Right kidney (tissue), 1 donor: ENCODE measurements around the gene CDSN.

ENCODE experiments used
- DNase-seq: peaks from one replicate; pipeline ENCODE4 v3.0.0-alpha.2; 2016

The CDSN gene

DNA sequence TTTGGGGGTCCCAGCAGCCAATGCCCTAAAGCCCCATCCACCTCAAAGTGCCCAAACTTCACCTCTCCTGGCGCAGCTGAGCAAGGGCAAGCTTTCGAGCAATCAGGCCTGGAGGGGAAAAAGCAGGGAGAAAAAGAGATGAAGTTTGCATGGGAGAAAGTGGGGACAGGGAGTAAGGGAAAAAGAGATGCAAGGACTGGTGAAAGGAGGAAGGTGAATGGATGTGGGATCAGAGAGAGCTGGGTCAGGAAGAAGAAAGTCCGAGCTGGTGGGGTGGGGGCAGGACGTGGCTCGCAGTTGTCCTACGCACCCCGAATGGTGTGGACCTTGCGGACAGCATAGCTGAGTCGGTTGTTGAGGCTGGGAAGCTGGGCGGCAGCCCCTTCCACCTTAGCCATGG lies 25.1 kb upstream of the CDSN start:
- DNase-seq: no peak

DNA sequence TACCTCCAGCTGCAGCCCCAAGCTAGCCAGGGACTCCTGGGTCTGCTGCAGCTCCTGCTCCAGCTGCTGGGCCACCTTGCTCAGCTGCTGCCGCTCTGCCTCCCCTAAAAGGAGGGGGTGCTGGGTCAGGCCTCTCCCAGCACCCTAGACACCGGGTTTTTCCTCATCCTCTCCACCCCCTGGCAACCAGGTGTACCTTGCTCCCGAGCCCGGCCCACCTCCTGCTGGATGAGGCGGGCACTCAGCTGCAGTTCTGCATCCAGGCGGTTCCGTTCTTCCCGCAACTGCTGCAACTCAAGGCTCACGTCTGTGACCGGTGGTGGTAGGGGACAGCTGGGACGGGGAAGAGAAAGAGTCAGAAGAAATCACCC lies 24.7 kb upstream of the CDSN start:
- DNase-seq: no peak

DNA sequence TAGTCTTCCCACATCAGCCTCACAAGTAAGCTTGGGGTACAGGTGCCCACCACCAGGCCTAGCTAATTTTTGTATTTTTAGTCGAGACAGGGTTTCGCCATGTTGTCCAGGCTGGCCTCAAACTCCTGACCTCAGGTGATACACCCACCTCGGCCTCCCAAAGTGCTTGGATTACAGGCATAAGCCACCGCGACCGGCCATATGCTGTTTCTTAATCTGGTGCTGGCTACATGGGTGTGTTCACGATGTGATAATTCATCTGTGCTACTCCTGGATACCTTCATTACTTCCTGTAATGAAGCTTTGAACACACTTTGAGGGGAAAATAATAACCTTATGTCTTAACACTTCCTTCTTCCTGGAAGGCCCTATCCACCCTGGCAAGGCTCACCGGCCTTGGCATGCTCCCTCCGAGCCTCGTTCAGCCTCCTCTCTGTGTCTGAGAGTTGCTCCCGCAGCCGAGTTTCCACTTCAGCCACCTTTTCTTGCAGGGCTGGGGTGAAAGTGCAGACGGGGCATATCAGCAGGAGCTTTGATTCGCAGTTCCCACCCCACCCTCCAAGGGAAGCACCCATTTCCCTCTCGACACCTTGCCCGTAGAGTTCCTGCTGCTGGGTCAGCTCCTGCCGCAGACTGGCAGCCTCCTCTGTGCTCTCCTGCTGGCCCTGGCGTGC lies 24.2 kb upstream of the CDSN start:
- no peak for DNase-seq

DNA sequence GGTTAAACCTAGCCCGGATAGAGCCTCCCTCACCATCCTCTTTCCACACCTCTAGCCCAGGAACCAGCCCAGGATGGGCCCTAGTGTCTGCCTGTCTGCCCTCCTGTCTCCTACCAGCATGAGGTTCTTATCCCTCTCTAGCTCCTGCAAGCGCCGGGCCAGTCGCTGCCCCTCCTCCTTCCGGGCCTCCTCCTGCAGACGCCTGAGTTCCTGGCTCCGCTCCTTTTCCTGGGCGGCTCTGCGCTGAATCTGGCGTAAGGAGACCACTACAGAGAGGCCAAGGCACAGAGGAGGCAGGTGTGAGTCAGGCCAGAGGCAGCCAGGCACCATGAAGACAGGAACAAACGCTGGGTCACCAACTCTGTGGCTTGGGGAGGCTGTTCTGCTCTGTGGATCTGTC lies 22.9 kb upstream of the CDSN start:
- no peak for DNase-seq

DNA sequence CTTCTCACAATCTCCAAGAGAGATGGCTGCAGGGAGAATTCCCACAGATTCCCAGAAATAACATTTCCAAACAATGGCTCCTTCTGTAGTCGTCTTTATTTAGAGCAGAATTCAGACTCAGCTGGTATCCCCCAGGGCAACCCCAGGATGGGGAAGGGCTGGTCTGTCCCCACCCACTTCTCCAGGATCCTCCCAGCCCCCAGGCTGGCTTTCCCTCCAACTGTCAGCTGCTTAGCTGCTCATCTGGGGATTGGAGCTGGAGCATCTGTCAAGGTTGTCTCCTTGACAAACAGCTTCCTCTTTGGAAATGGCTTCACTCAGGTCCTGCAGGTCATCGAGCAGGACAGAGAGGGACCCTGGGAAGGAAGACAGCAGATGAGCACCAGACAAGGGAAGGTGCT lies 22.1 kb upstream of the CDSN start:
- no peak for DNase-seq

DNA sequence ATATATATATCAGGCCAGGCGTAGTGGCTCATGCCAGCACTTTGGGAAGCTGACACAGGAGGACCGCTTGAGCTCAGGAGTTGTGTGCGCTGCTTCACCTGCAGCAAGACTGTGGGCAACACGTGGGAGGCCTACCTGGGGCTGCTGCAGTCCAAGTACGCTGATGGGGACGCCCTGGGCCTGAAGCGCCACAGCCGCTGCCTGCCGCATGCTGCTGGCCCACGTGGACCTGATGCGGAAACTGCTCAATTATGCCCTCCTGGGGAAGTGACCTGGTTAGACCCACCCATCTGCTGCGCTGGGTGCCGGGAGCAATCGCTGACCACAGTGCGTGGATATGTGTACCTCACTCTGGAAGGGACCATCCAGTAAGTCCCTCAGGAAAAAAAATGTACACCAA lies 20.4 kb upstream of the CDSN start:
- DNase-seq: no peak

DNA sequence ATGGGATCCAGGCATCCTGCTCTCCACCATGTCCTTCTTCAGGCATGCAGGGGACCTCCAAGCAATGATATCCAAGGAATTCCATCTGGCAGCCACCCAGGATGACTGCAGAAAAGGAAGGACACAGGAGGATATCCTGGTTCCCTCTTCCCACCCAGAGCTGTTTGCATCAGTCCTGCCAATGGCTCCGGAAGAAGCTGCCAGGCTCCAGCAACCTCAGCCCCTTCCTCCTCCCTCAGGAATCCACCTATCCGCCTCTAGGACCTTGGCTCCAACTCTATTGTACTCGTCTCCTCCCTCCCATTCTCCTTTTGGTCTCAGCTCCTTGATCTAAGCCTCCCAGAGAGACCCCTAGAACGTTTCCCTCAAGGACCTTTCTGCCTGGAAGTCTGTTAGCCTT lies 19.4 kb upstream of the CDSN start:
- no peak for DNase-seq

DNA sequence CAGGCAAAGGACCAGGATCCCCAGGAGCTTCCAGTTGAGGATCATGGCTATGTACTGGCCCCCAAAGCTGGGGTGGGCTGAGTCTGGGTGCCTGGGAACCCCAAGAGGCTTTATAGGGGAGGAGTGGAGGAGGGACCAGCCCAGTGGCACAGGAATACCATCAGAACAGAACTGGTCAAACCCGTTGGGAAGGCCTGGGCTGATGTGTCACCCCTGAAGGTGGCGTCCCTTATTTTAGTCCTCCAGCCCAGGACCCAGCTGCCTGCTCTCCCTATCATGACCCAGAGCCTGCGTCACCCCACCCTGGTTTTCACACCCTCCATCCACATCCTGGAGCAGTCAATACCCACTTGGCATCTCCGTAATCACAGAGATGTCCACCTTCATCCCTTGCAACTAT lies 18.7 kb upstream of the CDSN start, which contains the start of gene PSORS1C2:
TSS of gene PSORS1C2 (minus strand) at position 85 of the 400 bp plus-strand sequence. CDS start at position 45, 40 bp downstream.
- no peak for DNase-seq

DNA sequence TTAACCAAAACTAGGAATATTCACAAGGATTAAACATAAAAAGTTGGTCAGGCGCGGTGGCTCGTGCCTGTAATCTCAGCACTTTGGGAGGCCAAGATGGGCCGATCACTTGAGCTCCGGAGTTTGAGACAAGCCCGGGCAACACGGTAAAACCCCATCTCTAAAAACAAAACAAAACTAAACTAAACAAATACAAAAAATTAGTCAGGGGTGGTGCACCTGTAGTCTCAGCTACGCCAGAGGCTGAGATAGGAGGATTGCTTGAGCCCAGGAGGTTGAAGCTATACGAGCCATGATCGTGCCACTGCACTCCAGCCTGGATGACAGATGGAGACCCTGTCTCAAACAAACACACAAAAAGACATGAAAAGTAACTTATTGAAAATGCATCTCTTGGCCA lies 15.5 kb upstream of the CDSN start:
- no peak for DNase-seq

DNA sequence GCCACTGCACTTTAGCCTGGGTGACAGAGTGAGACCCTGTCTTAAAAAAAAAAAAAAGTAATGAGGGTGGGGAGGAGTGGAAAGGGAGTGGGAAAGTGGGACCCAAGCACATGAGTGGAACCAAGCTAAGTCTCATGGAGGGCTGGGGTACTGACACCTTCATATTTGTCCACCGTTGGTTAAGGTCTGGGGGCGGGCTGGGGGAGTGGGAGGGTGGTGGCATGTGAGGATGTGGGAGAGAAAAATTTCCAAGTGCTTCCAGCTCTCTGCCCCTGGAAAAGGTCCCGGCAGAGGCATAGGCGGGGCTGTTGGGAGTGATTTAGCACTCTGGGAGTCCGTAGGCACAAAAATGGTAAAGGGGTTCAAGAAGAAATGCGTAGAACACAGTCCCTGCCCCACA lies 12.6 kb upstream of the CDSN start:
- DNase-seq: no peak

DNA sequence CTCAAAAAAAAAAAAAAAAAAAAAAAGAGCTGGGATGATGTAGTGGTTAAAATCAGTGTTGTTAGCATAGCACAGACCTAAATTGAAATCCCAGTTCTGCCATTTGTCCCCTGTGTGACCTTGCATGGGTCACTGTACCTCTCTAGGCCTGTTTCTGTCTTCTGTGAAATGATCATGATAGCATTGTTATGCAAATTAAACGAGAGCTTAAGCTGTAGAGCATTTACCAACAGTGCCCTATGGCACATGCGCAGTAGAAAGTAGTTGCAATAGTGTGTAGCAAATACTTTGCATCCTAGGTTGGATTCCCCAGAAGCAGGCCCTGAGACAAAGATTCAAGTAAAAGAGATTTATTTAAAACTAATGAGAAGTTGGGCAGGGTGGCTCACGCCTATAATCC lies 11.3 kb upstream of the CDSN start:
- DNase-seq: no peak

DNA sequence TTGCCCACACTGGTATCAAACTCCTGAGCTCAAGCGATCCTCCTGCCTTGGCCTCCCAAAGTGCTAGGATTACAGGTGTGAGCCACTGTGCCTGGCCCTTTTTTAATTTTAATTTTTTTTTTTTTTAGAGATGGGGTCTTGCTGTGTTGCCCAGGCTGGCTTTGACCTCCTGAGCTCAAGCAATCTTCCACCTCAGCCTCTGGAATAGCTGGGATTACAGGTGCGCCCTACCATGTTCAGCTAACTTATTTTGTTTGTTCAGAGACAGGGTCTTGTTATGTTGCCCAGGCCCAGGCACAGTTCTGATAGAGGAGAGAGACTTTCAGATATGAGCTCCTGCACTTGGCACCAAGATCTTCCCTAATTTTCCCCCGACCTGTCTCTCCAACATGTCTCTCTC lies 10.5 kb upstream of the CDSN start:
- no peak for DNase-seq

DNA sequence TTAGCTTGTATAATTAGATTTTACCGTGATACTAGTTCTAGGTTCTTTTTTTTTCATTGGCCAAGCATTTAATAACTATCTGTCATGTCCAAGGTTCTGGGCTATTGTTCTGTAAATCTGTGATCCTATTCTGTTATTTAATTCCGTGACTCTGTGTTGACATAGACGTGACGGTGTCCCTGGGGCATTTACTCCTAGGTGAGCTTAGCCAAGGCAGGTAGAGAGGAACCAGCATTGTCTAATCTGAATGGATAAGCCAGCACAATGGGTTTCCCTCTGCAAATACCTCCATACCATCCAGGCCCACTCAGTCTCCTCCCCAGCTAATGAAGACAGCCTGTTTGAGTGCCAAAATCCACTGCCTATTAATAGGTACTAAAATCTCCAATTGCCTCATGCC lies 8.9 kb upstream of the CDSN start:
- DNase-seq: no peak

DNA sequence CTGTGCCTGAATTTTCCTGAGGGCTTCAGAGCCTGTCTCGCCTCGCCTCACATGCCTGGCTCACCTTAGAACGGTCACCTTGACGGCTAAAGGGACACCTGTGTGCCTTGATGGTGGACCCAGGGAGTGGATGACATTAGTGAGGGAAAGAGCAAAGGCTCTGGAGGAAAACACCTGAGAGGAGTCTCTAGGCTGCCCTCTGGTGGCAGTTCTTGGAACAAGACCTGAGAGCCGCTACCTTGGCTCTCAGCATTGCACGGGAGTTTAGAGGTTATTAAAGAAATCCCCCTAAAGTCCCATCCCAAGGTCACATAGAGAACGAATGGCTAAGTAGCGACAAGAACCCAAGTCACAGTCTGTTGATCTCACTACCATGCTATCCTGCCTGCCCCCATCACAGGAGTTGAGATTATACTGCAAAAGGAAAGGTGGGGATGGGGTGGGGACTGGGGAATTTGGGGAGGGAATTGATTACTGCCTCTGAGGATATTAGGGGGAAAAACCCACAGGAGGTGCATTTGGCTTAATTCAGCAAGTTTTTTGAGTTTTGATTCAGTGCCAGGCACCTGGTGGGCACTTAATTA lies 7.9 kb upstream of the CDSN start:
- DNase-seq: no peak

DNA sequence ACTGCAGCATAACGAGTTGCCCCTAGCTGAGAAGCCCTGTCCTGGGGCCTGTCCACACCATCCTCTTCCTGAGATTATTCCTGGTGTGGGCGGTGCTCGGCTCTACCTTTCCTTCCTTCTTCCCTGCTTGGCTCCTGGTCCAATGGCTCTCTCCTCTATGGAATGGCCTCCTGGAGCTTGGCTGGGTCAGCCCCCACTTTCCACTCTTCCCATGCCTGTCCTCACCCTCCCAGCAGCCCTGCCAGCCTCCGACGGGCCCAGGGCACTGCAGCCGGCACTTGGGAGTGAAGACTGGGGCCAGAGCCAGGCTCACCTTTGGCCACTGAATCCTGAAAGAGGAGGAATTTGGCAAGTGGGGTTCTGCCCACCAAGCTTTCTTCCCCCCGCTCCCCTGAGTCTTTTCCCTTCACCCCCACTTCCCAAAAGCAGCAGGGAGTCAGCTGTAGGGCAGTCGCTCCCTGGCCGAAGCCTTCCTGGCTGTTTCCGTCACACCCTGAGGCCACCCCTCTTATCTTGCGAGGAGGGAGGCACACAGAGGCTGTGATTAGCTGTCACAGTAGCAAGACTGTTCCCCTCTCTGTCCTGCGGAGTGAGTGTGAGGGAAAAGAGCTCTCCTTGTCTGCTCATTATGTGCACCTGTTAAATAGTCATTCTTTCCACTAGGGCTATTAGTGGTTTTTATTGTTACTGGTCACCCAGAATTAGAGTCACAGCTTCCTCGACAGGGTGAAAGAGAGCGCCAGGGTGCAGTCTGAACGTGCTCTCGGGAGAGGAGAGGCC lies 6.3 kb upstream of the CDSN start:
- DNase-seq: no peak

DNA sequence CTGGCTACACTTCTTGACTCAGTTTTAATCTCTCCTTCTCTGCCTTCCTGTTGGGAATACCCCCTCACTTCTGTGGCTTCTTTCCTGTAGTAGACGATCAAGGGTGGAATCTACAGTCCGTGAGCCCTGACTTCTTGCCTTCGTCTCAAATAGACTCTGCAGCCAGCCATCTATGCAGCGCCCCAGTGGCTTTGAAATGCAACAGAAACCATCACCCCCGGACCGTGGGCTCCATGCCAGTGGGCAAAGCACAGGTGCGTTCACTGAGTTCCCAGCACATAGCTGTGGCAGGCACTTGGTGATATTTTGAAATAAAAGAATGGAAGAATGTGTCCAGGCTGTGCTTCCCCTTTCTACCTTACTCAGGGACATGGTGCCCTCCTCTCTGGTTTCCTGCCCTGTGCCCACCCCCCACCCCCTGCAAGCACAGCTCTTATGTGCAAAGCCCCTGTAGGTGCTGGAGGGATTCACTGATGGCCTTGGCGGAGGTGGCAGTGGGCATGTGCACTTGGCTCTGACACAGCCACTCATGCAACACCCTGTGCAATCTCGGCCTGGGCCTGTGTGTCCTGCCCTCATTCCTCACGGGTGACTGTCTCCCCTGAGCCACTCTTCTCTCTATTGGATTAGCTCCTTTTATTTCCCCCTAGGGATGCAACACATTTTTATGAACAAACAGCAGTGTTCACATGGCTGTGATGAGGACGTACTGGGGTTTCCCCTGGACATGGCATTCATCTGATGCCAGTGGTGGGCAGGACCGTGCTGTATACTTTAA lies 5.5 kb upstream of the CDSN start:
- DNase-seq: no peak

DNA sequence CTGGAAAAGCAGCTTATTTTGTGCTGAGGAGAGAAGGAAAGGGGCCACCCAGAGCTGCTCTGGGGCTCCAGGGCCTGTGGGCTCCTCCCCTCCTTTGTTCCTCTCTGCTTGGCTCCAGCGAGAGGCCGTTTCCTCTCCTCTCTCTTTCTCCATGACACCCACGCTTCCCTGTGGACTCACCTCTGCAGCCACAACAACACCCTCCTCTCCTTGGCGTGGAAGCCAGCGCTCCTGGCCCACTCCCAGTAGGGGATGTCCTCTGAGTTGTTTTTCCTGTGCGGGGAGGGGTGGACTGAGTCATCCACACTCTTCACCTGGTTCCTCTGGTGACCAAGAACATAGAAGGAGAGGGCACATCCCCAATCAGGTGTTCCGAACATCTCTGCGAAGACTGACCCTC lies 4.9 kb upstream of the CDSN start:
- no peak for DNase-seq

DNA sequence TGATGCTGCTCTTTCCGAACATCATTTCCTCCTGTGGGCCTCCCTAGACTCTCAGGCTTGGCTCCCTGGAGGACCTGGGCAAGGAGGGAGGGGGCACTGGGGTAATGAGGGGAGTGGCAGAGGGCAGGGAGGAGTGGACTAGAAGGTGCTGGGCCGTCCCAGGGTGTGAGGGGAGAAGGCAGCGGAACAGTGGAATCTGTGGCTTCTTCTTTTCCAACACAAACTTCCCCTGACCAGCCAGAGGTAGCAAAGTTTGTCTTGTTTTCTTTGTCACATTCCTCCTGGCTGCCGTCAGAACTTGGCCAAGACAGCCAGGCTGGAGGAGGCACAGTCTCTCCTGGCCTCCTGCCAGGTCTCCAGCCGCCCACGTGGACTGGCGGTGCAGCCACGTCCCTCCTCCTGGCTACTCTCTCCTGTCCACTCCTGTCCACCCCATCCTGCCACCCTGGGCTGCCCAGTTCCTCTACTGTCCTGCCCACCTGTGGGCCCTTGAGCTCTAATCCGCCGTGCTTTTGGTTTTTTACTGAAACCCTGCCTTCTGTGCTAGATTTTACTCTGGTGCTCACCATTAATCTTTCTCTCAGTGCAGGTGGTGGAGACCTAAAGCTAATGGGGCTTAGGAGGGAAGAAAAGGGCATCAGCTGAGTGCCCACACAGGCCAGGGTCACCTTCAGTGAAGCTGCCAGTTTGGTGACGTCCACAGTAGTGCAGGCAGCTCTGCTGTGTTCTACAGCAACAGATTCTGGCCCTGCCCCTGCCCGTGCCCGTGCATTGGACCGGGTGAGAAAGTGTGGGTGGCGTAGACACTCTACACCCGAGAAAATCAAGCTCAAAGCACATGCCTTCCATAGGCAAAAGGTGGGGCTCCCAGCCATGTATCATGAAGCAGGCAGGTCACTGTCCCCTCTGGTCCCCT lies 2.8 kb upstream of the CDSN start:
- DNase-seq: peak; percentile 64

DNA sequence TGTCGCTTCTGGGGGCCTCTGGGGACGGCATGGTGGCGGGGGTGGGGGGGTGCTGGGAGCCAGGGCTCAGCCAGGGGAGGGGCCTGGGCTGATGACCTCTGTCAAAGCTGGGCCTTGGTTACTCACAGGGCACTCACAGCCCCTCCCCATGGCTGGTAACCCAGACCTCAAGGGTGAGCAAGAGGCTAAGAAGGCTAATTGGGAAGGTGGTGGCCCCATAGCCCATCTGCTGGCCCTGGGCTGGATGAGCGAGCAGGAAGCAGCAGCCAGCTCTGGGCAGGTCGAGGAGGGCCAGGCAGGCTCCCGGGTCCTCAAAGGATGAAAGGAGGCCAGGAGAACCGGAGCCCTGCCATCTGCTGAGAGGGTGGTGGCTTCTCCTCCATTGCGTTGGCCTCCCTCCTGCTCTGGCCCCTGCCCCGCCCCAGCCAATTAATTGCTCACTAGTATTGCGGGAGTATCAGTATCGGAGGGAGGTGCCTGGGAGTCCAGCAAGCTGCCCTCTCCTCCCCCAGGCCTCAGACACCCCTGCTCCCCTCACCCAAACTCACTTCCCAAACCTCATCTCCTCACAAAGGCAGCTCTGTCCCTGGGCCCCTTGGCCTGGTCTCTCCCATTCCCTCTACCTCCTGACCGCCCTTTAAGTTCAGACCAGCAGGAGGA lies 1.0 kb upstream of the CDSN start:
- DNase-seq: no peak

DNA sequence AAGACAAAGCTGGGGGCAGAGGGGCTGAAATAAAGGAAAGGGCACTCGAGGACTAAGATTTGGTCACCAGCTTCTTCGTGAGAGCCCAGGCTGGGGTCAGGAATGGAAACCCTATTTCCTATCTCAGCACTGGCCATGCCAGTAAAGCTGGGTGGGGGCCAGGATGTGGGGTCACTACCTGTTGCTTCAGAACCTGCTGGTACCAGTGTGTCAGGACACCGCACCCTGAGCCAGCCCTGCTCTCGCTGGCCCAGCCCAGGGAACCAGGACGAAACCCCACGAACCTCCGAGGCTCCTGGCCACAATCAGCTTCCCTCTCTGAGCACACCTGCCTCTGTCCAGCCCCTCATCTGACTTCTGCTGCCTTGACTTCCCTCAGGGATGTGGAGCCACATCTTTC lies 2.1 kb downstream of the CDSN start:
- no peak for DNase-seq

DNA sequence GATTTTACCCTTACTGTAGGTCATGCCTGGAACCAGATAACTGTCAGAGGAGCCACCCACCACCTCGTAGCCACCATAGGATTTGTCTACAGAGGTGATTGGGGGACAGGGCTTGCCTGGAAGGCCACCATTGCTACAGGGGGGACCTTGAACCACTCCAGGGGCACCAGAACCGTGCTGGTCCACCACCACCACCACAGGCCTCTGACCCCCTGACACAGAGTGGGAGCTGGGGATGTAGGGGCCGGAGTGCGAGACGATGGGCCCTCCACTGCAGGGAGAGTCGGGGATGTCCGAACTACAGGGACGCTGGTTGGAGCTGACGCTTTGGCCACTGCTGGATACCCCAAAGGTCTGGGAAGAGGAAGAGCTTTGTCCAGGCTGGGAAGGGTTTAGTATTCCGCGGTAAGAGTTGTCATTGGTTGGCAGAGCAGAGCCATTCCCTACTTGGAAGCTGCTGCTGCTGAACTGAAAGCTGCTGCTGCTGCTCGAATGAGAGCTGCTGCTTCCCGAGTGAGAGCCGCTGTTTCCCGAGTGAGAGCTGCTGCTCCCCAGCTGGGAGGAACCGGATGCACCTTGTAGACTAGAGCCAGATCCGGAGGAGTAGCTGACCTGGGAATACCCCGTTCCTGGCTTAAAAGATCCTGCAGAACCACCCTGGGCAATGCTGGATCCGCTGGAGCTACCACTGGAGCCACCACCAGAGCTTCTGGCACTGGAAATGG lies 3.4 kb downstream of the CDSN start:
- DNase-seq: no peak
